ENCODE measurements around the gene CYP27A1. TPM values are rescaled to one million over a fixed set of nuclear protein-coding genes. Genes with fewer than 3 reads are reported as not detected.

The CYP27A1 gene
- total RNA-seq, 8 experiments from 2014 or later: 1.0 to 104 (median 7.4) TPM

- peak in 3 of 8 experiments; percentile 69 to 76 (median 71) for ATAC-seq (replicated peaks in 6 of 8)
- WGBS, 10 experiments: 8 to 75% (median 26%) methylated on average over 2 to 15 of the region's 15 CpGs
- no peak overlapping the region for H3K27ac ChIP-seq
- in situ Hi-C loops (cut with MboI; ENCODE audit: low pct_unique_long_range_greater_than_20kb in 2 of 9, low sequenced_read_pairs in 9 of 9, unreplicated experiment in 9 of 9): loop anchor here in 1 of 9 experiments (10.0 kb wide), 1 partner anchor 66 kb away; the partner anchor contains the start of gene TTLL4
- H3K4me3 ChIP-seq: peak overlapping the region; percentile 23 to 45 (median 29)
- peaks cover 0 to 4% of the 10 kb centered on the region in 2 donors for H3K4me1 ChIP-seq (replicated peaks in 1 of 2)
Measured at GRCh38 chr2:218780851-218781690, 876 bp upstream of the CYP27A1 start.

- in situ Hi-C loops (cut with MboI; ENCODE audit: low pct_unique_long_range_greater_than_20kb in 2 of 9, low sequenced_read_pairs in 9 of 9, unreplicated experiment in 9 of 9): loop anchor here in 1 of 9 experiments (10.0 kb wide), 1 partner anchor 68 kb away; the partner anchor contains the start of gene TTLL4
- no peak overlapping the region for H3K27ac ChIP-seq
- ATAC-seq (replicated peaks in 6 of 8): peak in 7 of 8 experiments; percentile 1 to 21 (median 8)
Measured at GRCh38 chr2:218782528-218782844, 539 bp downstream of the CYP27A1 start.

GRCh38 chr2:218783688-218784087, 1.7 kb downstream of the CYP27A1 start:
- WGBS, 10 experiments: 50 to 100% (median 88%) methylated on average over 1 to 2 of the region's 4 CpGs; no CpG with 5 or more reads in 5 of the 10 experiments
- in situ Hi-C loops (cut with MboI; ENCODE audit: low pct_unique_long_range_greater_than_20kb in 2 of 9, low sequenced_read_pairs in 9 of 9, unreplicated experiment in 9 of 9): loop anchor here in 1 of 9 experiments (10.0 kb wide), 1 partner anchor 69 kb away; the partner anchor contains the start of gene TTLL4
- Histone ChIP-seq H3K4me1 (replicated peaks in 1 of 2) (peaks cover 0 to 4% of the 10 kb centered on the region in 2 donors), H3K27ac (no peak overlapping the region), H3K4me3 (no peak overlapping the region)
- no peak for ATAC-seq (replicated peaks in 6 of 8)

More at GRCh38 chr2:218782528-218782844, 539 bp downstream of the CYP27A1 start:
- Histone ChIP-seq H3K4me1 (replicated peaks in 1 of 2) (peaks cover 0 to 4% of the 10 kb centered on the region in 2 donors), H3K4me3 (peak overlapping the region in 4 of 5 donors; percentile 29 to 45 (median 36))
- 31 to 70% (median 50%) methylated on average over 1 to 6 of the region's 6 CpGs; no CpG with 5 or more reads in 3 of the 10 experiments for WGBS, 10 experiments

GRCh38 chr2:218785103-218785502, 3.2 kb downstream of the CYP27A1 start:
- Histone ChIP-seq H3K4me1 (replicated peaks in 1 of 2) (peaks cover 0 to 4% of the 10 kb centered on the region in 2 donors), H3K27ac (no peak overlapping the region), H3K4me3 (no peak overlapping the region)
- WGBS, 10 experiments: 60 to 100% (median 83%) methylated on average over 1 of the region's 1 CpG; no CpG with 5 or more reads in 7 of the 10 experiments
- in situ Hi-C loops (cut with MboI; ENCODE audit: low pct_unique_long_range_greater_than_20kb in 2 of 9, low sequenced_read_pairs in 9 of 9, unreplicated experiment in 9 of 9): loop anchor here in 1 of 9 experiments (10.0 kb wide), 1 partner anchor 70 kb away; the partner anchor contains the start of gene TTLL4
- ATAC-seq (replicated peaks in 6 of 8): no peak

- H3K4me1 ChIP-seq (replicated peaks in 1 of 2): peaks cover 0 to 4% of the 10 kb centered on the region in 2 donors
- H3K27ac ChIP-seq: no peak overlapping the region
- WGBS, 10 experiments: 33 to 100% (median 67%) methylated on average over 1 to 3 of the region's 3 CpGs; no CpG with 5 or more reads in 3 of the 10 experiments
- H3K4me3 ChIP-seq: no peak overlapping the region
- no peak for ATAC-seq (replicated peaks in 6 of 8)
- in situ Hi-C loops (cut with MboI; ENCODE audit: low pct_unique_long_range_greater_than_20kb in 2 of 9, low sequenced_read_pairs in 9 of 9, unreplicated experiment in 9 of 9): loop anchor here in 1 of 9 experiments (10.0 kb wide), 1 partner anchor 71 kb away; the partner anchor contains the start of gene TTLL4
Measured at GRCh38 chr2:218786133-218786532, 4.2 kb downstream of the CYP27A1 start.

- in situ Hi-C loops (cut with MboI; ENCODE audit: low pct_unique_long_range_greater_than_20kb in 2 of 9, low sequenced_read_pairs in 9 of 9, unreplicated experiment in 9 of 9): loop anchor here in 1 of 9 experiments (10.0 kb wide), 1 partner anchor 74 kb away; the partner anchor contains the start of gene TTLL4
- 38 to 100% (median 89%) methylated on average over 1 to 2 of the region's 2 CpGs; no CpG with 5 or more reads in 2 of the 10 experiments for WGBS, 10 experiments
- no peak overlapping the region for H3K4me3 ChIP-seq
- peak in 3 of 8 experiments; percentile 77 to 90 (median 87) for ATAC-seq (replicated peaks in 6 of 8)
- no peak overlapping the region for H3K27ac ChIP-seq
- no peaks in the 10 kb centered on the region for H3K4me1 ChIP-seq (replicated peaks in 1 of 2)
Measured at GRCh38 chr2:218788529-218789255, 6.7 kb downstream of the CYP27A1 start.

GRCh38 chr2:218792433-218792832, 10.5 kb downstream of the CYP27A1 start:
- 83 to 100% (median 100%) methylated on average over 1 of the region's 1 CpG; no CpG with 5 or more reads in 2 of the 10 experiments for WGBS, 10 experiments
- no peak for ATAC-seq (replicated peaks in 6 of 8)
- no peak overlapping the region for H3K4me3 ChIP-seq
- no peak overlapping the region for H3K27ac ChIP-seq
- in situ Hi-C loops (cut with MboI; ENCODE audit: low pct_unique_long_range_greater_than_20kb in 2 of 9, low sequenced_read_pairs in 9 of 9, unreplicated experiment in 9 of 9): no loop called here
- no peaks in the 10 kb centered on the region for H3K4me1 ChIP-seq (replicated peaks in 1 of 2)

GRCh38 chr2:218796691-218797090, 14.7 kb downstream of the CYP27A1 start:
- in situ Hi-C loops (cut with MboI; ENCODE audit: low pct_unique_long_range_greater_than_20kb in 2 of 9, low sequenced_read_pairs in 9 of 9, unreplicated experiment in 9 of 9): no loop called here
- Histone ChIP-seq H3K27ac (no peak overlapping the region), H3K4me1 (replicated peaks in 1 of 2) (no peaks in the 10 kb centered on the region), H3K4me3 (no peak overlapping the region)
- ATAC-seq (replicated peaks in 6 of 8): no peak
- 53 to 100% (median 84%) methylated on average over 1 to 4 of the region's 4 CpGs for WGBS, 10 experiments

GRCh38 chr2:218798767-218799504, 17.0 kb downstream of the CYP27A1 start:
- WGBS, 10 experiments: 66 to 97% (median 79%) methylated on average over 2 to 7 of the region's 12 CpGs; no CpG with 5 or more reads in 2 of the 10 experiments
- ATAC-seq (replicated peaks in 6 of 8): no peak
- no peak overlapping the region for H3K27ac ChIP-seq
- in situ Hi-C loops (cut with MboI; ENCODE audit: low pct_unique_long_range_greater_than_20kb in 2 of 9, low sequenced_read_pairs in 9 of 9, unreplicated experiment in 9 of 9): no loop called here
- H3K4me3 ChIP-seq: no peak overlapping the region
- no peaks in the 10 kb centered on the region for H3K4me1 ChIP-seq (replicated peaks in 1 of 2)

- H3K4me1 ChIP-seq (replicated peaks in 1 of 2): no peaks in the 10 kb centered on the region
- WGBS, 10 experiments: 58 to 100% (median 68%) methylated on average over 1 to 5 of the region's 6 CpGs; no CpG with 5 or more reads in 2 of the 10 experiments
- H3K27ac ChIP-seq: no peak overlapping the region
- ATAC-seq (replicated peaks in 6 of 8): no peak
- no peak overlapping the region for H3K4me3 ChIP-seq
- in situ Hi-C loops (cut with MboI; ENCODE audit: low pct_unique_long_range_greater_than_20kb in 2 of 9, low sequenced_read_pairs in 9 of 9, unreplicated experiment in 9 of 9): no loop called here
Measured at GRCh38 chr2:218799990-218800389, 18.0 kb downstream of the CYP27A1 start.

GRCh38 chr2:218802386-218802994, 20.5 kb downstream of the CYP27A1 start:
- Histone ChIP-seq H3K4me1 (replicated peaks in 1 of 2) (no peaks in the 10 kb centered on the region), H3K4me3 (no peak overlapping the region), H3K27ac (no peak overlapping the region)
- ATAC-seq (replicated peaks in 6 of 8): no peak
- WGBS, 10 experiments: 11 to 100% (median 74%) methylated on average over 1 to 4 of the region's 4 CpGs
- in situ Hi-C loops (cut with MboI; ENCODE audit: low pct_unique_long_range_greater_than_20kb in 2 of 9, low sequenced_read_pairs in 9 of 9, unreplicated experiment in 9 of 9): no loop called here

- H3K4me3 ChIP-seq: no peak overlapping the region
- no peaks in the 10 kb centered on the region for H3K4me1 ChIP-seq (replicated peaks in 1 of 2)
- in situ Hi-C loops (cut with MboI; ENCODE audit: low pct_unique_long_range_greater_than_20kb in 2 of 9, low sequenced_read_pairs in 9 of 9, unreplicated experiment in 9 of 9): no loop called here
- WGBS, 10 experiments: 67 to 100% (median 100%) methylated on average over 1 of the region's 1 CpG; no CpG with 5 or more reads in 5 of the 10 experiments
- no peak for ATAC-seq (replicated peaks in 6 of 8)
- H3K27ac ChIP-seq: no peak overlapping the region
Measured at GRCh38 chr2:218804817-218805216, 22.9 kb downstream of the CYP27A1 start.

All from motor neuron (in vitro differentiated cells).